Thyroid gland (tissue), 4 donors: Measurements from ENCODE around the gene WNT2. TPM values are rescaled to one million over a fixed set of nuclear protein-coding genes. Genes with fewer than 3 reads are reported as not detected.

Source experiments
- DNase-seq, 2 donors: peaks; one replicate each; pipeline ENCODE4 v3.0.0-alpha.2; 2019
- H3K27ac ChIP-seq, 3 donors: fragments of 200-600 bp; sonication (generic); 1 replicate in 2 of 3; 2 replicates in 1 of 3; pipeline ENCODE4 v1.5.1; 2016 to 2019; ENCODE audit warnings: mild to moderate bottlenecking in 1 of 3, moderate library complexity in 1 of 3
- H3K27me3 ChIP-seq: fragments of 200-600 bp; sonication (generic); one replicate; pipeline ENCODE4 v1.5.1; 2019
- H3K36me3 ChIP-seq, 2 donors: fragments of 200-600 bp; sonication (generic); one replicate each; pipeline ENCODE4 v1.5.1; 2016 to 2019
- H3K4me1 ChIP-seq, 2 donors: fragments of 200-600 bp; sonication (generic); one replicate each; pipeline ENCODE4 v1.5.1; 2017 to 2019
- H3K4me3 ChIP-seq, 3 donors: fragments of 200-600 bp; sonication (generic); replicated peaks in 1 of 3; 1 replicate in 2 of 3; 2 replicates in 1 of 3; pipeline ENCODE4 v1.5.1; 2016; ENCODE audit warnings: mild to moderate bottlenecking in 1 of 3
- H3K9me3 ChIP-seq: fragments of 200-600 bp; sonication (generic); one replicate; pipeline ENCODE4 v1.5.1; 2017
- POLR2A ChIP-seq, 2 donors: fragments of 450-650 bp; IDR thresholded peaks; one replicate each; pipeline ENCODE4 v1.6.1; 2017; ENCODE audit warnings: antibody characterized with exemption in 2 of 2, mild to moderate bottlenecking in 2 of 2, moderate library complexity in 1 of 2
- WGBS, 2 donors: methylation state at CpG; one replicate each; pipeline ENCODE4 v1.1.5; 2017; 5-methylcytosine and 5-hydroxymethylcytosine counted together
- intact Hi-C: fragments of 100-400 bp; cut with DNase I; formaldehyde crosslinking; loops from one replicate; pipeline ENCODE4 v1.15.1; 2023
- total RNA-seq, 4 donors: library from RNA; depleted of rRNA; stranded (reverse); fragments of >200 nt; gene quantifications; one replicate each; pipeline ENCODE4 v1.2.3, GENCODE V29; 2016
- TF ChIP-seq, protein P1 (sequence below), 6 experiments: fragments of 200-600 bp in 3 of 6; fragments of 450-650 bp in 3 of 6; sonication (generic) in 3 of 6; IDR thresholded peaks; one replicate each; pipeline ENCODE4 v1.5.1; 2016 to 2019; ENCODE audit warnings: antibody characterized with exemption in 6 of 6, mild to moderate bottlenecking in 2 of 6, inconsistent platforms in 1 of 6, moderate library complexity in 1 of 6

Gene WNT2
- total RNA-seq, 4 donors from 2014 or later, result 0.13 to 0.89 TPM; not detected in 2

DNA sequence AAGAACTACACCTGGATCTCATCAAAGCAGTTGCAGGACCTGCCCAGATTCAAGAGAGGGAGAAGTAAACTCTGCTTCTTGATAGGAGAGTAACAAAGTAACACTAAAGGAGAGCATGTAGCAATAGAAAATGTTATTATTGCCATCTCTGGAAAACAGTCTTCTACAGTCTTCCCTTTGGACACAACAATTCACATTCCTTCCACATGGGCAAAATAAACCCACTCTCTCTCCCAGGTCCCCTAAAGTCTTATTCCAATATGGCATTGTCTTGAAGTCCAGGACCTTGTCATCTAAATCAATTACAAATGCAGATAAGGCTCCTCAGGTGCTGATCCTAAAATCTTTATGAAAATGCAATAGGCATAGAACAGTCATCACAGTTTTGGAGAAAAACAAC, 10.3 kb upstream of the WNT2 start:
- Histone ChIP-seq H3K27ac (no peak overlapping the region), H3K36me3 (no peaks in the 10 kb centered on the region), H3K27me3 (no peaks in the 10 kb centered on the region), H3K4me3 (no peak overlapping the region), H3K9me3 (no peaks in the 10 kb centered on the region), H3K4me1 (no peaks in the 10 kb centered on the region)
- DNase-seq, result no peak
- no peak for TF ChIP-seq POLR2A (IDR thresholded peaks at IDR 0.05)
- TF ChIP-seq, protein P1, sequence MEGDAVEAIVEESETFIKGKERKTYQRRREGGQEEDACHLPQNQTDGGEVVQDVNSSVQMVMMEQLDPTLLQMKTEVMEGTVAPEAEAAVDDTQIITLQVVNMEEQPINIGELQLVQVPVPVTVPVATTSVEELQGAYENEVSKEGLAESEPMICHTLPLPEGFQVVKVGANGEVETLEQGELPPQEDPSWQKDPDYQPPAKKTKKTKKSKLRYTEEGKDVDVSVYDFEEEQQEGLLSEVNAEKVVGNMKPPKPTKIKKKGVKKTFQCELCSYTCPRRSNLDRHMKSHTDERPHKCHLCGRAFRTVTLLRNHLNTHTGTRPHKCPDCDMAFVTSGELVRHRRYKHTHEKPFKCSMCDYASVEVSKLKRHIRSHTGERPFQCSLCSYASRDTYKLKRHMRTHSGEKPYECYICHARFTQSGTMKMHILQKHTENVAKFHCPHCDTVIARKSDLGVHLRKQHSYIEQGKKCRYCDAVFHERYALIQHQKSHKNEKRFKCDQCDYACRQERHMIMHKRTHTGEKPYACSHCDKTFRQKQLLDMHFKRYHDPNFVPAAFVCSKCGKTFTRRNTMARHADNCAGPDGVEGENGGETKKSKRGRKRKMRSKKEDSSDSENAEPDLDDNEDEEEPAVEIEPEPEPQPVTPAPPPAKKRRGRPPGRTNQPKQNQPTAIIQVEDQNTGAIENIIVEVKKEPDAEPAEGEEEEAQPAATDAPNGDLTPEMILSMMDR (IDR thresholded peaks at IDR 0.05), result no peak
- intact Hi-C loops, result no loop called here

DNA sequence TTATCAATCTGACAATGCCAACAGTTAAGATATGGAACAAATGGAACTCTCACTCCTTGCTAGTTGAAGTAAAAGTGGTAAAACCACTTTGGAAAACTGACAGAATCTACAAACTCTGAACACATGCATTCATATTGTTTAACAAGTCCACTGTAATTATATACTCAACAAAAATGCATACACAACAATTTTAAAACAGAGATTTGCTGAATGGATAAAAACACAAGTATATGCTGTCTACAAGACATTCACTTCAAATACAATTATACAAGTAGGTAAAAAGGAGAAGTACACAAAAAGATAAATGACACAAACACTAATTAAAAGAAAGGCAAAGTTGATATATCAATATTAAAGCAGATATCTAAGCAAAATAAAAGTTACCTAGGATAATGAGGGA, 9.2 kb upstream of the WNT2 start:
- TF ChIP-seq, protein P1 (IDR thresholded peaks at IDR 0.05), result no peak
- TF ChIP-seq POLR2A (IDR thresholded peaks at IDR 0.05), result no peak
- intact Hi-C loops, result no loop called here
- no peak overlapping the region for H3K4me3 ChIP-seq
- H3K36me3 ChIP-seq, result no peaks in the 10 kb centered on the region
- H3K27me3 ChIP-seq, result no peaks in the 10 kb centered on the region
- H3K27ac ChIP-seq, result no peak overlapping the region
- DNase-seq, result no peak
- H3K9me3 ChIP-seq, result no peaks in the 10 kb centered on the region
- H3K4me1 ChIP-seq, result no peaks in the 10 kb centered on the region

DNA sequence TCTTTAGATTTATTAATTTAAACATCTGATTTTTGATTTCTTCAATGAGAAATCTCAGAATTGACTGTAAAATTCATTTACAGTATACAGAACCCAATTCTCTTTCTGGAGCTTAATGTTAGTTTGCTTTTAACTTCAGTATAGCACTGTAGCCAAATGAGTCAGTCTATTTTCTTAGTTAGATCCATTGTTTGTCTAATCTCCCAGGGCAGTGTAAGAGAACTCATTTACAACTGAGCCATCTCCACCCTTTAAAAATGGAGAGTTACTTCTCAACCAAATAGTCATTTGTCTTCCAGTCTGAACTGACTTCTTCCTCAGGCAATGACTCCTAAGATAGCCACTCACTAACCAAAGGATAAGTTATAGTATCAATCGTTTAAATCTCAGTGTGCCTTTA, 3.0 kb upstream of the WNT2 start:
- intact Hi-C loops, result no loop called here
- Histone ChIP-seq H3K27ac (no peak overlapping the region), H3K36me3 (no peaks in the 10 kb centered on the region), H3K4me3 (no peak overlapping the region), H3K9me3 (no peaks in the 10 kb centered on the region), H3K27me3 (peaks cover 4% of the 10 kb centered on the region), H3K4me1 (peaks cover 9 to 19% of the 10 kb centered on the region in 2 donors)
- 73 to 77% methylated on average over 1 of the region's 1 CpG for WGBS, 2 donors
- TF ChIP-seq, protein P1 (IDR thresholded peaks at IDR 0.05), result no peak
- TF ChIP-seq POLR2A (IDR thresholded peaks at IDR 0.05), result no peak
- no peak for DNase-seq

DNA sequence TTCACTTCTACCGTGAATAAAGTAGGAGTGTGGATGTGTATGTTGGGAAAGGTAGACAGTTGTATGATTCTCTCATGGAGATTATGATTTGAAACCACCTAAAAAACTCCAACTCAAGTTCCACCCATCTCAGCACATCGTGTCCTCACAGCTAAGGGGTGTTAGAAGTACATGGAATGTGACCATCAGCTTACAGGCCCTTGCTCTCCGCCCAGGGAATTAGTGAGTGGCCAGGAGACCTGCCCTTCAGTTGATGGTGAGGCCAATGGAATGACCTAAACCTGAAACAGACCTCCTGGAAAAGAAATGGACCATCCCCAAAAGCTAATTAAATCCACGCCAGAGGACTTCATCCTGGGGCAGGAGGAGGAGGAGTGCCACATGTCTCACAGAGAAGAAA, 2.1 kb upstream of the WNT2 start:
- no peak for DNase-seq
- TF ChIP-seq, protein P1 (IDR thresholded peaks at IDR 0.05), result no peak
- no peak for TF ChIP-seq POLR2A (IDR thresholded peaks at IDR 0.05)
- intact Hi-C loops, result no loop called here
- peaks cover 9 to 19% of the 10 kb centered on the region in 2 donors for H3K4me1 ChIP-seq
- H3K36me3 ChIP-seq, result no peaks in the 10 kb centered on the region
- 47 to 60% methylated on average over 4 of the region's 4 CpGs for WGBS, 2 donors
- peaks cover 4% of the 10 kb centered on the region for H3K27me3 ChIP-seq
- H3K9me3 ChIP-seq, result no peaks in the 10 kb centered on the region
- no peak overlapping the region for H3K4me3 ChIP-seq
- H3K27ac ChIP-seq, result no peak overlapping the region

DNA sequence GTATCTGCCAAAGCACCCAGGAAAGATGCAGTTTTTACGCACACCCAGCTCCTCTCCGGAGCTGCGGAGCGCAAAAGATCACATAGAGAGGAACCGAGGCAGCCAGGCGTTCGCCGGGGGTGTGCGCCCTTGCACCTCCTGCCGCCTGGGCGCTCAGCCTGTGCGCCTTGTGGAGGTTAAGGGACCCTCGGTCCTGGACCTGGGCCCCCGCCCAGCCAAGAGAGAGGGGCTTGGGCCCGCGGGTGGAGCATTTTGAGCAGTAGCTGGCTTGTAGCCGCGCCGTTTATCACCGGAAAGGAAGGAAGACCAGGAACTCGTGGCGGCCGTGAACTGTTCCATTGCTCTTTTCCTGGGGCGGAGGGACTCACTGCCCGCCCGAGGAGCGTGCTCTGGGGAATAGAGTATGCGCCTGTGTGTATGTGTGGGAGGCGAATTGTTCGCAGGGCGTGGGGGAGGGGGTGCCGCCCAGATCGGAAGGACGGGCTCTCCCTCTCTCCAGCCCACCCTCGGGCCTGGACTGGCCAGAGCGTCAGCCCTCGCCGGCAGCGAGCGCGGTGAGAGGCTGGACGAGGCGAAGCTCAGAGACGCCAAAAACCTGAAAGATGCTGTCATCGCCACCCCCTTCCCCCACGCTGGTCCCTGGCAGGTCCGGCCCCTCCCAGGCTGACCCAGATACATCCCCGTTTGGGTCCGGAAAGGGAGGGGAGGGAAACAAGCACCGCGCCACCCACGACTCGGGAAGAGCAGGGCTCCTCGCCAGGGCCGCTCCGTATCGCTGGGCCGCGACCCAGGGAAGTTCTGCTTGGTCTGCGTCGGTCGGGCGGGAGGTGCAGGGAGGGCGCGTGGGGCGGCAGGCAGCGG, 1.2 kb upstream of the WNT2 start:
- TF ChIP-seq, protein P1 (IDR thresholded peaks at IDR 0.05), result no peak
- TF ChIP-seq POLR2A (IDR thresholded peaks at IDR 0.05), result no peak
- intact Hi-C loops, result no loop called here
- H3K4me1 ChIP-seq, result peaks cover 9 to 19% of the 10 kb centered on the region in 2 donors
- WGBS, 2 donors, result 0 to 1% methylated on average over 17 to 53 of the region's 67 CpGs
- peak overlapping the region in 2 of 3 donors; percentile 9 to 25 for H3K4me3 ChIP-seq
- no peaks in the 10 kb centered on the region for H3K36me3 ChIP-seq
- DNase-seq, result peak; percentile 53 to 55
- no peaks in the 10 kb centered on the region for H3K9me3 ChIP-seq
- no peak overlapping the region for H3K27ac ChIP-seq
- H3K27me3 ChIP-seq, result peaks cover 4% of the 10 kb centered on the region
